PFSK-1 (cell line): Measurements from ENCODE around the gene ZIM2.

Experiments used
- FOXP2 ChIP-seq: optimal IDR thresholded peaks from 2 replicates; pipeline ENCODE3; 2011; ENCODE audit warnings: borderline replicate concordance, control low read depth, inconsistent platforms; ENCODE audit not compliant: insufficient read depth; ENCODE audit errors: extremely low read length, extremely low read depth
- POLR2AphosphoS5 ChIP-seq: IDR thresholded peaks from 2 replicates; pipeline ENCODE4 v1.6.1; 2012; ENCODE audit warnings: low read depth, mild to moderate bottlenecking, control low read depth, low read length, moderate library complexity
- REST ChIP-seq, 2 experiments: IDR thresholded peaks; 2 replicates each; pipeline versions ENCODE4 v1.6.1 to v1.8.0; 2011 to 2012; ENCODE audit warnings: low read depth in 2 of 2, low read length in 2 of 2, control low read depth in 1 of 2, inconsistent platforms in 1 of 2, mild to moderate bottlenecking in 1 of 2, moderate library complexity in 1 of 2; ENCODE audit not compliant: insufficient read depth in 1 of 2
- SIN3A ChIP-seq: IDR thresholded peaks from 2 replicates; pipeline ENCODE4 v1.6.1; 2012; ENCODE audit warnings: mild to moderate bottlenecking, low read length, moderate library complexity, borderline replicate concordance; ENCODE audit not compliant: insufficient read depth

GRCh38 chr19:56877069-56877715 lies 36.7 kb upstream of the ZIM2 start:
- TF ChIP-seq FOXP2, result no peak
- no peak for TF ChIP-seq POLR2AphosphoS5
- no peak for TF ChIP-seq REST (IDR thresholded peaks at IDR 0.05; ENCODE audit: insufficient read depth in 1 of 2, low read depth in 2 of 2, low read length in 2 of 2)
- TF ChIP-seq SIN3A, result no peak
